Duodenal mucosa (tissue), 2 donors: Measurements from ENCODE around the gene NPR2.

Experiments
- H3K27ac ChIP-seq: one replicate; pipeline ENCODE4 v1.7.0; 2013; ENCODE audit warnings: low read depth, low read length
- H3K27me3 ChIP-seq, 2 donors: one replicate each; pipeline ENCODE4 v1.7.0; 2013; ENCODE audit warnings: low read length in 2 of 2, control low read depth in 1 of 2; ENCODE audit not compliant: insufficient read depth in 2 of 2, control insufficient read depth in 1 of 2
- H3K36me3 ChIP-seq, 2 donors: one replicate each; pipeline ENCODE4 v1.7.0; 2013; ENCODE audit warnings: low read length in 2 of 2, control low read depth in 1 of 2; ENCODE audit not compliant: insufficient read depth in 2 of 2, control insufficient read depth in 1 of 2
- H3K4me1 ChIP-seq, 2 donors: one replicate each; pipeline ENCODE4 v1.7.0; 2013; ENCODE audit warnings: low read length in 2 of 2, control low read depth in 1 of 2; ENCODE audit not compliant: insufficient read depth in 2 of 2, control insufficient read depth in 1 of 2
- H3K4me3 ChIP-seq, 2 donors: one replicate each; pipeline ENCODE4 v1.7.0; 2013; ENCODE audit warnings: low read length in 2 of 2, low read depth in 1 of 2
- H3K9ac ChIP-seq, 2 donors: one replicate each; pipeline ENCODE4 v1.7.0; 2013; ENCODE audit warnings: low read length in 2 of 2, low read depth in 1 of 2
- H3K9me3 ChIP-seq, 2 donors: one replicate each; pipeline ENCODE4 v1.7.0; 2013; ENCODE audit warnings: low read length in 2 of 2, control low read depth in 1 of 2; ENCODE audit not compliant: control insufficient read depth in 1 of 2

Gene NPR2

GRCh38 chr9:35840881-35841644 lies 49.7 kb downstream of the NPR2 start:
- Histone ChIP-seq H3K27ac (no peak overlapping the region), H3K27me3 (no peaks in the 10 kb centered on the region), H3K9ac (no peak overlapping the region), H3K36me3 (no peaks in the 10 kb centered on the region), H3K4me1 (peaks cover 14 to 19% of the 10 kb centered on the region in 2 donors), H3K4me3 (no peak overlapping the region), H3K9me3 (no peaks in the 10 kb centered on the region)

- no peak overlapping the region for H3K9ac ChIP-seq
- no peak overlapping the region for H3K27ac ChIP-seq
- H3K4me1 ChIP-seq = peaks cover 14 to 15% of the 10 kb centered on the region in 2 donors
- H3K36me3 ChIP-seq = peaks cover 2% of the 10 kb centered on the region in 2 donors
- H3K4me3 ChIP-seq = no peak overlapping the region
- no peaks in the 10 kb centered on the region for H3K27me3 ChIP-seq
- H3K9me3 ChIP-seq = no peaks in the 10 kb centered on the region
These were observed 50.2 kb downstream of the NPR2 start for GRCh38 chr9:35841645-35841900.

GRCh38 chr9:35842020-35842745 lies 50.8 kb downstream of the NPR2 start:
- H3K36me3 ChIP-seq = peaks cover 7 to 8% of the 10 kb centered on the region in 2 donors

GRCh38 chr9:35842795-35843194 lies 51.4 kb downstream of the NPR2 start:
- Histone ChIP-seq H3K9me3 (no peaks in the 10 kb centered on the region), H3K27me3 (no peaks in the 10 kb centered on the region), H3K27ac (no peak overlapping the region), H3K4me1 (peaks cover 15 to 18% of the 10 kb centered on the region in 2 donors), H3K4me3 (no peak overlapping the region), H3K9ac (no peak overlapping the region), H3K36me3 (peaks cover 8 to 11% of the 10 kb centered on the region in 2 donors)

More at GRCh38 chr9:35842020-35842745, 50.8 kb downstream of the NPR2 start:
- H3K9me3 ChIP-seq = no peaks in the 10 kb centered on the region
- H3K27ac ChIP-seq = no peak overlapping the region
- H3K27me3 ChIP-seq = no peaks in the 10 kb centered on the region
- no peak overlapping the region for H3K4me3 ChIP-seq
- peaks cover 15 to 18% of the 10 kb centered on the region in 2 donors for H3K4me1 ChIP-seq
- no peak overlapping the region for H3K9ac ChIP-seq

- Histone ChIP-seq H3K27ac (peak overlapping the region; percentile 11), H3K36me3 (peaks cover 8 to 11% of the 10 kb centered on the region in 2 donors), H3K27me3 (no peaks in the 10 kb centered on the region), H3K4me3 (no peak overlapping the region), H3K9ac (no peak overlapping the region), H3K9me3 (no peaks in the 10 kb centered on the region), H3K4me1 (peaks cover 15 to 18% of the 10 kb centered on the region in 2 donors)
These were observed 53.4 kb downstream of the NPR2 start for GRCh38 chr9:35844628-35845270.

GRCh38 chr9:35845824-35846771 lies 54.7 kb downstream of the NPR2 start:
- no peaks in the 10 kb centered on the region for H3K9me3 ChIP-seq
- H3K9ac ChIP-seq = no peak overlapping the region
- H3K4me3 ChIP-seq = no peak overlapping the region
- no peaks in the 10 kb centered on the region for H3K27me3 ChIP-seq
- peaks cover 8 to 11% of the 10 kb centered on the region in 2 donors for H3K36me3 ChIP-seq
- H3K4me1 ChIP-seq = peaks cover 15 to 18% of the 10 kb centered on the region in 2 donors
- no peak overlapping the region for H3K27ac ChIP-seq

GRCh38 chr9:35847792-35848572 lies 56.6 kb downstream of the NPR2 start:
- H3K27me3 ChIP-seq = no peaks in the 10 kb centered on the region
- H3K9ac ChIP-seq = no peak overlapping the region
- peaks cover 15 to 18% of the 10 kb centered on the region in 2 donors for H3K4me1 ChIP-seq
- H3K36me3 ChIP-seq = peaks cover 8 to 11% of the 10 kb centered on the region in 2 donors
- H3K27ac ChIP-seq = no peak overlapping the region
- no peaks in the 10 kb centered on the region for H3K9me3 ChIP-seq
- no peak overlapping the region for H3K4me3 ChIP-seq

GRCh38 chr9:35852267-35852815 lies 61.0 kb downstream of the NPR2 start:
- H3K9me3 ChIP-seq = no peaks in the 10 kb centered on the region
- no peaks in the 10 kb centered on the region for H3K27me3 ChIP-seq
- no peak overlapping the region for H3K27ac ChIP-seq
- H3K9ac ChIP-seq = no peak overlapping the region
- H3K4me1 ChIP-seq = no peaks in the 10 kb centered on the region
- peaks cover 0 to 2% of the 10 kb centered on the region in 2 donors for H3K36me3 ChIP-seq
- H3K4me3 ChIP-seq = no peak overlapping the region
